Vagina (tissue), 2 donors: ENCODE results near the gene NELFB. TPM values are rescaled to one million over a fixed set of nuclear protein-coding genes. Genes with fewer than 3 reads are reported as not detected.
A peak's percentile ranks its signal among the peaks of the same experiment; 100 is the strongest.

Source experiments
- DNase-seq, 2 donors: peaks; one replicate each; pipeline ENCODE4 v3.0.0-alpha.2; 2017; ENCODE audit errors: extremely low spot score in 2 of 2
- H3K27ac ChIP-seq: fragments of 200-600 bp; sonication (generic); one replicate; pipeline ENCODE4 v1.5.1; 2019
- H3K27me3 ChIP-seq: fragments of 200-600 bp; sonication (generic); one replicate; pipeline ENCODE4 v1.5.1; 2019
- H3K36me3 ChIP-seq, 2 donors: fragments of 200-600 bp; sonication (generic); one replicate each; pipeline ENCODE4 v1.5.1; 2017 to 2019
- H3K4me1 ChIP-seq: fragments of 200-600 bp; sonication (generic); one replicate; pipeline ENCODE4 v1.5.1; 2019
- H3K4me3 ChIP-seq, 2 donors: fragments of 200-600 bp; sonication (generic); 1 replicate in 1 of 2; 2 replicates in 1 of 2; pipeline ENCODE4 v1.5.1; 2016 to 2019
- H3K9me3 ChIP-seq: fragments of 200-600 bp; sonication (generic); one replicate; pipeline ENCODE4 v1.5.1; 2019
- CTCF ChIP-seq, 3 experiments: fragments of 450-650 bp in 2 of 3; fragments of 200-600 bp in 1 of 3; sonication (generic) in 1 of 3; IDR thresholded peaks; one replicate each; pipeline ENCODE4 v1.5.1; 2017 to 2019; ENCODE audit warnings: antibody characterized with exemption in 3 of 3, mild to moderate bottlenecking in 2 of 3, moderate library complexity in 2 of 3
- POLR2A ChIP-seq, 2 donors: fragments of 450-650 bp; IDR thresholded peaks; one replicate each; pipeline ENCODE4 v1.6.1; 2017; ENCODE audit warnings: antibody characterized with exemption in 2 of 2, mild to moderate bottlenecking in 2 of 2, moderate library complexity in 2 of 2
- POLR2AphosphoS5 ChIP-seq, 2 donors: sonication (generic); formaldehyde crosslinking; IDR thresholded peaks; one replicate each; pipeline ENCODE4 v1.9.0; 2017; ENCODE audit warnings: antibody characterized with exemption in 2 of 2, mild to moderate bottlenecking in 2 of 2, low read depth in 1 of 2; ENCODE audit not compliant: insufficient read depth in 1 of 2
- intact Hi-C: fragments of 100-400 bp; cut with DNase I; formaldehyde crosslinking; loops from one replicate; pipeline ENCODE4 v1.15.1; 2023
- total RNA-seq: library from RNA; depleted of rRNA; stranded (reverse); fragments of >200 nt; gene quantifications from one replicate; pipeline ENCODE4 v1.2.3, GENCODE V29; 2016

NELFB gene
- total RNA-seq, 1 donor from 2014 or later = 44.0 TPM

- TF ChIP-seq POLR2AphosphoS5 (IDR thresholded peaks at IDR 0.05; ENCODE audit: insufficient read depth in 1 of 2, low read depth in 1 of 2) = no peak
- no peak for TF ChIP-seq CTCF (IDR thresholded peaks at IDR 0.05)
- no peak for TF ChIP-seq POLR2A (IDR thresholded peaks at IDR 0.05)
- H3K27ac ChIP-seq = peak overlapping the region; percentile 62
Observed at GRCh38 chr9:137300567-137301080, 45.5 kb downstream of the NELFB start.

GRCh38 chr9:137301081-137301947 is 46.2 kb downstream of the NELFB start:
- H3K9me3 ChIP-seq = no peaks in the 10 kb centered on the region
- peak overlapping the region; percentile 62 for H3K27ac ChIP-seq
- no peaks in the 10 kb centered on the region for H3K36me3 ChIP-seq
- peak overlapping the region; percentile 34 to 53 for H3K4me3 ChIP-seq
- peaks cover 8% of the 10 kb centered on the region for H3K27me3 ChIP-seq
- intact Hi-C loops = no loop called here
- H3K4me1 ChIP-seq = peaks cover 77% of the 10 kb centered on the region
- peak in 1 of 2 donors; percentile 6 for TF ChIP-seq POLR2A (IDR thresholded peaks at IDR 0.05)
- TF ChIP-seq POLR2AphosphoS5 (IDR thresholded peaks at IDR 0.05; ENCODE audit: insufficient read depth in 1 of 2, low read depth in 1 of 2) = no peak
- no peak for TF ChIP-seq CTCF (IDR thresholded peaks at IDR 0.05)
- no peak for DNase-seq

More at GRCh38 chr9:137300567-137301080, 45.5 kb downstream of the NELFB start:
- Histone ChIP-seq H3K9me3 (no peaks in the 10 kb centered on the region), H3K4me1 (peaks cover 70% of the 10 kb centered on the region), H3K36me3 (no peaks in the 10 kb centered on the region), H3K27me3 (peaks cover 8% of the 10 kb centered on the region), H3K4me3 (peak overlapping the region; percentile 34 to 53)
- intact Hi-C loops = no loop called here
- DNase-seq = no peak

GRCh38 chr9:137302118-137302448 is 47.0 kb downstream of the NELFB start, which contains the start of gene NRARP:
TSS of gene NRARP (minus strand) at chr9:137302271. CDS start at chr9:137301928, 343 bp downstream.
- intact Hi-C loops = no loop called here
- Histone ChIP-seq H3K27me3 (peaks cover 8% of the 10 kb centered on the region), H3K36me3 (no peaks in the 10 kb centered on the region), H3K9me3 (no peaks in the 10 kb centered on the region), H3K27ac (peak within 1 kb of the TSS; percentile 79), H3K4me1 (peaks cover 82% of the 10 kb centered on the region), H3K4me3 (peak within 1 kb of the TSS; percentile 52 to 53)
- TF ChIP-seq CTCF (IDR thresholded peaks at IDR 0.05) (no peak), POLR2A (IDR thresholded peaks at IDR 0.05) (peak in 1 of 2 donors; percentile 52), POLR2AphosphoS5 (IDR thresholded peaks at IDR 0.05; ENCODE audit: insufficient read depth in 1 of 2, low read depth in 1 of 2) (peak in 1 of 2 donors; percentile 46)
- no peak for DNase-seq

- peaks cover 82% of the 10 kb centered on the region for H3K4me1 ChIP-seq
- H3K4me3 ChIP-seq = peak overlapping the region; percentile 47 to 52
- no peaks in the 10 kb centered on the region for H3K36me3 ChIP-seq
- TF ChIP-seq CTCF (IDR thresholded peaks at IDR 0.05) = no peak
- TF ChIP-seq POLR2AphosphoS5 (IDR thresholded peaks at IDR 0.05; ENCODE audit: insufficient read depth in 1 of 2, low read depth in 1 of 2) = no peak
- TF ChIP-seq POLR2A (IDR thresholded peaks at IDR 0.05) = no peak
- H3K27ac ChIP-seq = peak overlapping the region; percentile 79
- H3K9me3 ChIP-seq = no peaks in the 10 kb centered on the region
- no peak for DNase-seq
- peaks cover 8% of the 10 kb centered on the region for H3K27me3 ChIP-seq
- intact Hi-C loops = no loop called here
Observed at GRCh38 chr9:137302449-137303150, 47.5 kb downstream of the NELFB start.
